Caki2 (cell line): ENCODE data around the gene SERAC1. TPM values are rescaled to one million over a fixed set of nuclear protein-coding genes. Genes with fewer than 3 reads are reported as not detected.
"Not testable (repeated sequence)": the region's sequence is repeated elsewhere in the genome, so short reads cannot be mapped to it uniquely, and the experiment has no call there.

Experiments used
- DNase-seq: peaks from one replicate; pipeline ENCODE4 v3.0.0-alpha.2; 2015; ENCODE audit warnings: low read depth
- in situ Hi-C: cut with HindIII; loops from 2 replicates; pipeline ENCODE4 v1.10.0; 2016; ENCODE audit warnings: low sequenced_read_pairs, low pct_unique_long_range_greater_than_20kb, mixed read lengths
- total RNA-seq: library from RNA; depleted of rRNA; stranded (reverse); fragments of >200 nt; shearing (Covaris generic); gene quantifications from 2 replicates; pipeline ENCODE4 v1.2.3, GENCODE V29; 2014; ENCODE audit warnings: low replicate concordance

The SERAC1 gene
- total RNA-seq, 1 experiment from 2014 or later: 6.5 TPM

- in situ Hi-C loops, DNase-seq: not testable (repeated sequence)
Measured at GRCh38 chr6:158183174-158183972, 15.3 kb upstream of the SERAC1 start.

- in situ Hi-C loops: not testable (repeated sequence)
Measured at GRCh38 chr6:158177712-158178111, 9.7 kb upstream of the SERAC1 start.

GRCh38 chr6:158175111-158175510 lies 7.0 kb upstream of the SERAC1 start:
- in situ Hi-C loops: no loop called here

More at GRCh38 chr6:158177712-158178111, 9.7 kb upstream of the SERAC1 start:
- not testable (repeated sequence) for DNase-seq

GRCh38 chr6:158174514-158174913 lies 6.5 kb upstream of the SERAC1 start:
- DNase-seq: no peak
- in situ Hi-C loops: no loop called here

More at GRCh38 chr6:158175111-158175510, 7.0 kb upstream of the SERAC1 start:
- no peak for DNase-seq

GRCh38 chr6:158174024-158174423 lies 6.0 kb upstream of the SERAC1 start:
- in situ Hi-C loops: no loop called here
- no peak for DNase-seq

GRCh38 chr6:158172001-158172400 lies 3.9 kb upstream of the SERAC1 start:
- in situ Hi-C loops: no loop called here
- peak; percentile 90 for DNase-seq

GRCh38 chr6:158170656-158171081 lies 2.6 kb upstream of the SERAC1 start:
- in situ Hi-C loops: no loop called here
- DNase-seq: peak; percentile 78

GRCh38 chr6:158169634-158170033 lies 1.6 kb upstream of the SERAC1 start:
- in situ Hi-C loops, DNase-seq: not testable (repeated sequence)

- in situ Hi-C loops: no loop called here
- no peak for DNase-seq
Measured at GRCh38 chr6:158165919-158166416, 2.1 kb downstream of the SERAC1 start.

GRCh38 chr6:158164579-158165170 lies 3.4 kb downstream of the SERAC1 start:
- in situ Hi-C loops: no loop called here
- no peak for DNase-seq

- in situ Hi-C loops: no loop called here
- no peak for DNase-seq
Measured at GRCh38 chr6:158161566-158162254, 6.4 kb downstream of the SERAC1 start.

GRCh38 chr6:158160932-158161539 lies 7.0 kb downstream of the SERAC1 start:
- DNase-seq: no peak
- in situ Hi-C loops: no loop called here

- DNase-seq: no peak
- in situ Hi-C loops: no loop called here
Measured at GRCh38 chr6:158158748-158159147, 9.3 kb downstream of the SERAC1 start.

- in situ Hi-C loops: no loop called here
- DNase-seq: no peak
Measured at GRCh38 chr6:158158123-158158522, 9.9 kb downstream of the SERAC1 start.

GRCh38 chr6:158157064-158157764 lies 10.8 kb downstream of the SERAC1 start:
- no peak for DNase-seq
- in situ Hi-C loops: no loop called here

GRCh38 chr6:158154816-158155215 lies 13.2 kb downstream of the SERAC1 start:
- in situ Hi-C loops: no loop called here
- DNase-seq: no peak

GRCh38 chr6:158153576-158153975 lies 14.5 kb downstream of the SERAC1 start:
- no peak for DNase-seq
- in situ Hi-C loops: no loop called here

- in situ Hi-C loops: no loop called here
Measured at GRCh38 chr6:158152659-158153058, 15.4 kb downstream of the SERAC1 start.

More at GRCh38 chr6:158152659-158153058, 15.4 kb downstream of the SERAC1 start:
- DNase-seq: no peak
